Ishikawa (cell line): ENCODE measurements around the gene PCNX3.

Experiments used
- CEBPB ChIP-seq: IDR thresholded peaks from 2 replicates; pipeline ENCODE4 v1.6.1; 2012
- CREB1 ChIP-seq: IDR thresholded peaks from 2 replicates; pipeline ENCODE4 v1.6.1; 2012; ENCODE audit warnings: low read depth
- EGR1 ChIP-seq: IDR thresholded peaks from 2 replicates; pipeline ENCODE4 v1.6.1; 2012
- EP300 ChIP-seq: IDR thresholded peaks from 2 replicates; pipeline ENCODE4 v1.6.1; 2012; ENCODE audit warnings: borderline replicate concordance
- FOXM1 ChIP-seq: IDR thresholded peaks from 2 replicates; pipeline ENCODE4 v1.6.1; 2012; ENCODE audit warnings: low read depth, borderline replicate concordance
- MAX ChIP-seq: IDR thresholded peaks from 2 replicates; pipeline ENCODE4 v1.6.1; 2012
- NFIC ChIP-seq: IDR thresholded peaks from 2 replicates; pipeline ENCODE4 v1.6.1; 2012
- RAD21 ChIP-seq: IDR thresholded peaks from 2 replicates; pipeline ENCODE4 v1.6.1; 2012; ENCODE audit warnings: low read depth
- TAF1 ChIP-seq: IDR thresholded peaks from 2 replicates; pipeline ENCODE4 v1.6.1; 2012; ENCODE audit warnings: low read depth, mild to moderate bottlenecking
- TCF12 ChIP-seq: IDR thresholded peaks from 2 replicates; pipeline ENCODE4 v1.6.1; 2012; ENCODE audit warnings: low read depth
- TEAD4 ChIP-seq: IDR thresholded peaks from 2 replicates; pipeline ENCODE4 v1.6.1; 2012
- USF1 ChIP-seq: IDR thresholded peaks from 2 replicates; pipeline ENCODE4 v1.6.1; 2012
- YY1 ChIP-seq: IDR thresholded peaks from 2 replicates; pipeline ENCODE4 v1.6.1; 2012; ENCODE audit warnings: low read depth
- ZBTB7A ChIP-seq: IDR thresholded peaks from 2 replicates; pipeline ENCODE4 v1.6.1; 2012; ENCODE audit warnings: low read depth
- TF ChIP-seq, protein P1 (sequence below): IDR thresholded peaks from 2 replicates; pipeline ENCODE4 v1.6.1; 2012; ENCODE audit warnings: low read depth, mild to moderate bottlenecking

PCNX3 gene

GRCh38 chr11:65662799-65663638 is 47.4 kb downstream of the PCNX3 start, which contains the start of gene RELA:
Gene RELA, minus strand, starts transcription at chr11:65662916. Its CDS starts 84 bp downstream, at chr11:65662832.
- TF ChIP-seq RAD21: no peak
- TF ChIP-seq YY1: peak; percentile 44; the same call in 1 of the 2 replicates
- peak; percentile 43; the same call in 1 of the 2 replicates for TF ChIP-seq TCF12
- TF ChIP-seq TEAD4: no peak
- peak; percentile 51 for TF ChIP-seq ZBTB7A
- no peak for TF ChIP-seq USF1
- TF ChIP-seq FOXM1: no peak; the same call in 1 of the 2 replicates
- TF ChIP-seq MAX: peak; percentile 49
- no peak for TF ChIP-seq CEBPB
- TF ChIP-seq TAF1: peak; percentile 65
- no peak; the same call in 1 of the 2 replicates for TF ChIP-seq CREB1
- TF ChIP-seq, protein P1, sequence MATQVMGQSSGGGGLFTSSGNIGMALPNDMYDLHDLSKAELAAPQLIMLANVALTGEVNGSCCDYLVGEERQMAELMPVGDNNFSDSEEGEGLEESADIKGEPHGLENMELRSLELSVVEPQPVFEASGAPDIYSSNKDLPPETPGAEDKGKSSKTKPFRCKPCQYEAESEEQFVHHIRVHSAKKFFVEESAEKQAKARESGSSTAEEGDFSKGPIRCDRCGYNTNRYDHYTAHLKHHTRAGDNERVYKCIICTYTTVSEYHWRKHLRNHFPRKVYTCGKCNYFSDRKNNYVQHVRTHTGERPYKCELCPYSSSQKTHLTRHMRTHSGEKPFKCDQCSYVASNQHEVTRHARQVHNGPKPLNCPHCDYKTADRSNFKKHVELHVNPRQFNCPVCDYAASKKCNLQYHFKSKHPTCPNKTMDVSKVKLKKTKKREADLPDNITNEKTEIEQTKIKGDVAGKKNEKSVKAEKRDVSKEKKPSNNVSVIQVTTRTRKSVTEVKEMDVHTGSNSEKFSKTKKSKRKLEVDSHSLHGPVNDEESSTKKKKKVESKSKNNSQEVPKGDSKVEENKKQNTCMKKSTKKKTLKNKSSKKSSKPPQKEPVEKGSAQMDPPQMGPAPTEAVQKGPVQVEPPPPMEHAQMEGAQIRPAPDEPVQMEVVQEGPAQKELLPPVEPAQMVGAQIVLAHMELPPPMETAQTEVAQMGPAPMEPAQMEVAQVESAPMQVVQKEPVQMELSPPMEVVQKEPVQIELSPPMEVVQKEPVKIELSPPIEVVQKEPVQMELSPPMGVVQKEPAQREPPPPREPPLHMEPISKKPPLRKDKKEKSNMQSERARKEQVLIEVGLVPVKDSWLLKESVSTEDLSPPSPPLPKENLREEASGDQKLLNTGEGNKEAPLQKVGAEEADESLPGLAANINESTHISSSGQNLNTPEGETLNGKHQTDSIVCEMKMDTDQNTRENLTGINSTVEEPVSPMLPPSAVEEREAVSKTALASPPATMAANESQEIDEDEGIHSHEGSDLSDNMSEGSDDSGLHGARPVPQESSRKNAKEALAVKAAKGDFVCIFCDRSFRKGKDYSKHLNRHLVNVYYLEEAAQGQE: no peak
- peak; percentile 92 for TF ChIP-seq NFIC
- no peak for TF ChIP-seq EP300
- TF ChIP-seq EGR1: no peak

DNA sequence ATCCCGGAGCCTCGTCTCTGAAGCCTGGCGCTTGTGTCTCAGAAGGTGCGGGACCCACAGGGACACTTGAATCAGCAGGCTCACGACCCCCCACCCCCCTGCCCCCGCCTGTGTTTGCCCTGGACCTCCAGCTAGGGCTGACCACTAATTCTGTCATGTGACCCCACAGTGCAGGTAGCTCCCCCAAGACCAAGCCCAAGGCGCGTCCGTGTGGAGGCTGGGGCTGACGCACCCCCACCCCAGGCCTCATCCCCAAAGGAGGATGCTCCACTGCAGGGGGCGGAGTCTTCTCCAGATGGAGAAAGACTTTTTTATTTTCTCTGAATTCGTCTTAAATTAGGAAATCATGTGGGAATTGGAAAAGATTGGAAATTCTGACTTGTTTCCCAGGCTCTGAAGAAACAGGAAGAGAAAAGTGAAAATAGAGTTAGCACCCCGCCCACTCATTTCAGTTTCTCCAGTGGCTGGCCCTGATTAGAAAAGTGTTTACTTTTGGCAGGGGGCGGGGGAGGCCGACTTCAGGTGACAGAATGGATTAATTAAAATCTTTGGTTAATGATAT is 48.1 kb downstream of the PCNX3 start:
- peak; percentile 56; the same call in 1 of the 2 replicates for TF ChIP-seq EGR1
- no peak for TF ChIP-seq TCF12
- peak; percentile 62 for TF ChIP-seq USF1
- no peak for TF ChIP-seq CREB1

- TF ChIP-seq CEBPB (no peak), EP300 (no peak), TCF12 (no peak)
Observed at GRCh38 chr11:65672180-65672860, 56.7 kb downstream of the PCNX3 start.

GRCh38 chr11:65672982-65673381 is 57.4 kb downstream of the PCNX3 start:
- TF ChIP-seq CEBPB (no peak), EGR1 (no peak), USF1 (no peak), YY1 (no peak), EP300 (no peak), RAD21 (no peak), FOXM1 (no peak)

DNA sequence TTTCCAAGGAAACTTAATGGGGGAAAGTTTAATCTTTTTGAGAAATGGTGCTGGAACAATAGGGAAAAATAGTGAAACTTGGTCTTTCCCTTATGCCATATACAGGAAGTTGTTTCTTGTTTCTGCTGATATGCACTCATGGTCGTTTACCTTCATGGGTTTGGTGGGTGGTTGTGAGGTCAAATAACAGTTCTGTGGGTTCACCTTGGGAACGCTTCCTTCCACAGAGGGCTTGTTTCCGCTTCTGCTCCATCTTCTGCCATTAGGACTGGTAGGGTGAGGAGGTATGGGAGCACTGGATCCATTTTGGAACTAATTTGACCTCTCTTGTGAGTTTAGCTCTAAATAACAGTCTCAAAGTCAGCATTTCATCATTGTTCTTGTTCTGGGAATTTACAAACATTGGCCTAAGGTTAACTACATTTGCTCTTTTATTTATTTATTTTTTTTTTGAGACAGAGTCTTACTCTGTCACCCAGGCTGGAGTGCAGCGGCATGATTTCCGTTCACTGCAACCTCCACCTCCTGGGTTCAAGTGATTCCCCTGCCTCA is 64.7 kb downstream of the PCNX3 start:
- TF ChIP-seq RAD21 (no peak), TEAD4 (no peak), FOXM1 (no peak), MAX (no peak), YY1 (no peak), CEBPB (no peak), ZBTB7A (no peak), NFIC (no peak), CREB1 (no peak), EP300 (no peak), USF1 (no peak), TAF1 (no peak), TCF12 (no peak), EGR1 (no peak)
- TF ChIP-seq, protein P1: no peak
